ENCODE measurements around the gene SNU13. TPM values are rescaled to one million over a fixed set of nuclear protein-coding genes. Genes with fewer than 3 reads are reported as not detected.
A peak's percentile ranks its signal among the peaks of the same experiment; 100 is the strongest.

The SNU13 gene
- total RNA-seq, 2 donors from 2014 or later, result 183 to 226 TPM

- no peak for DNase-seq (ENCODE audit: low spot score)
- Histone ChIP-seq H3K27me3 (no peaks in the 10 kb centered on the region), H3K36me3 (no peaks in the 10 kb centered on the region), H3K27ac (no peak overlapping the region), H3K9me3 (no peaks in the 10 kb centered on the region), H3K4me1 (no peaks in the 10 kb centered on the region), H3K4me3 (no peak overlapping the region)
- TF ChIP-seq CTCF (IDR thresholded peaks at IDR 0.05), result no peak
Observed at GRCh38 chr22:41713004-41713403, 24.3 kb upstream of the SNU13 start.

- H3K27me3 ChIP-seq, result no peaks in the 10 kb centered on the region
- DNase-seq (ENCODE audit: low spot score), result no peak
- H3K36me3 ChIP-seq, result no peaks in the 10 kb centered on the region
- H3K9me3 ChIP-seq, result no peaks in the 10 kb centered on the region
- no peaks in the 10 kb centered on the region for H3K4me1 ChIP-seq
- H3K27ac ChIP-seq, result no peak overlapping the region
- H3K4me3 ChIP-seq, result no peak overlapping the region
- no peak for TF ChIP-seq CTCF (IDR thresholded peaks at IDR 0.05)
Observed at GRCh38 chr22:41709341-41709740, 20.7 kb upstream of the SNU13 start.

- no peak for DNase-seq (ENCODE audit: low spot score)
- no peaks in the 10 kb centered on the region for H3K9me3 ChIP-seq
- no peak overlapping the region for H3K4me3 ChIP-seq
- H3K4me1 ChIP-seq, result peaks cover 0 to 9% of the 10 kb centered on the region in 2 donors
- no peaks in the 10 kb centered on the region for H3K27me3 ChIP-seq
- H3K27ac ChIP-seq, result no peak overlapping the region
- no peak for TF ChIP-seq CTCF (IDR thresholded peaks at IDR 0.05)
- H3K36me3 ChIP-seq, result no peaks in the 10 kb centered on the region
Observed at GRCh38 chr22:41702763-41703162, 14.1 kb upstream of the SNU13 start.

- H3K4me1 ChIP-seq, result peaks cover 0 to 22% of the 10 kb centered on the region in 2 donors
- DNase-seq (ENCODE audit: low spot score), result no peak
- no peak overlapping the region for H3K4me3 ChIP-seq
- H3K27me3 ChIP-seq, result no peaks in the 10 kb centered on the region
- TF ChIP-seq CTCF (IDR thresholded peaks at IDR 0.05), result no peak
- no peaks in the 10 kb centered on the region for H3K9me3 ChIP-seq
- H3K27ac ChIP-seq, result no peak overlapping the region
- H3K36me3 ChIP-seq, result no peaks in the 10 kb centered on the region
Observed at GRCh38 chr22:41700108-41700364, 11.4 kb upstream of the SNU13 start.

GRCh38 chr22:41699264-41700107, 10.8 kb upstream of the SNU13 start, which contains the start of gene MEI1:
MEI1 (plus strand) TSS chr22:41699503; CDS start chr22:41699539, 36 bp downstream.
- DNase-seq (ENCODE audit: low spot score), result peak; percentile 73
- Histone ChIP-seq H3K27me3 (no peaks in the 10 kb centered on the region), H3K4me3 (peak within 1 kb of the TSS in 1 of 2 donors; percentile 19), H3K36me3 (no peaks in the 10 kb centered on the region), H3K4me1 (peaks cover 0 to 22% of the 10 kb centered on the region in 2 donors), H3K9me3 (no peaks in the 10 kb centered on the region), H3K27ac (no peak within 1 kb of the TSS)
- TF ChIP-seq CTCF (IDR thresholded peaks at IDR 0.05), result no peak
